C4-2B (cell line): ENCODE results near the gene LCN10.

ENCODE experiments used
- CTCF ChIP-seq: fragments of 450-650 bp; conservative IDR thresholded peaks from 2 replicates; pipeline ENCODE4 v1.5.1; 2017; ENCODE audit warnings: mild to moderate bottlenecking
- ZFX ChIP-seq: fragments of 450-650 bp; IDR thresholded peaks from 2 replicates; pipeline ENCODE4 v1.6.1; 2017

DNA sequence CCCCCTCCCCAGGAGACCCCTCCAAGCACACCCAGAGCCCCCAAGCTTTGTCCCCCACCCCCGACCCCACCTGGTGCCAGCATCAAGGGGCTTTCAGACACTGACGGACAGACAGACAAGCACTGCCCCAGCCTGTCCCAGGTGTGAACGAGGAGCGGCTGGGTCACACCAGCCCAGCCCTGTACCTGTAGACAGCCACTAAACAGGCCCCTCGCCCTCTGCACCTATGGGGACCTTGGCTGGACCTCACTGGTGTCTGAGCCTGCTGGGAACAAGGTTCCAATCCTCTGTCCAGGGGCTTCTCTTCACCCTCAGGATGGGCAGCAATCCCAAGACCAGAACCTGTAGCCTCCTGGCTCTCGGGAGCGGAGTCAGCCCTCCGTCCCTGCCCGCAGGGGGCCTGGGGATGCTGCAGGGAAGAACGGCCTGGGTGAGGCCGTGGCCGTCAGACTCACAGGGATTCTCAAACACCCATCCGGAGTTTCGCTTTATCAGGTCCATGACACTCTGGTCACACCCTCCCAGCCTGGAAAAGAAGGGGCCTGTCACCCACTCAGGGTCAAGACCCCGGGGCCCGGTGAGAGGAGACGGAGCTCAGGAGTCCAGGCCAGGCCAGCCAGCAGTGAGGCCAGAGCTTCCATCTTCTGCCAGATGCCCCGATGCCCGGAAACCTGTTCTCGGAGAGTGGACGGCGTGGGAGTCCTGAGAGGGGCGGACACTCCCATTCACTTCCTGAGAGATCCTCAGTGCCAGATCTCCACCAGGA, 2.8 kb upstream of the LCN10 start:
- no peak for TF ChIP-seq CTCF
- no peak for TF ChIP-seq ZFX
